RWPE1 (cell line): Measurements from ENCODE around the gene MPI.

ENCODE experiments used
- CTCF ChIA-PET: fragments of 350-600 bp; sonication (Branson Sonifier 250); formaldehyde crosslinking; extraction: SDS; loops from one replicate; lab custom pipeline; 2021; lab: Yijun Ruan, JAX
- POLR2A ChIA-PET: fragments of 400-600 bp; formaldehyde crosslinking; extraction: SDS; loops from one replicate; lab custom pipeline; 2020; ENCODE audit warnings: antibody characterized with exemption; ENCODE audit not compliant: low non-redundant PET; lab: Yijun Ruan, JAX
- DNase-seq: peaks from one replicate; pipeline ENCODE4 v3.0.0; 2012; ENCODE audit warnings: low spot score
- H3K27ac ChIP-seq: fragments of 450-650 bp; 2 replicates; pipeline ENCODE4 v1.5.1; 2017
- CTCF ChIP-seq: fragments of 450-650 bp; conservative IDR thresholded peaks from 2 replicates; pipeline ENCODE4 v1.5.1; 2017; ENCODE audit warnings: low read depth, mild to moderate bottlenecking

Gene MPI

GRCh38 chr15:74851960-74852359 is 37.9 kb upstream of the MPI start:
- no peak for TF ChIP-seq CTCF
- ChIA-PET CTCF (interaction anchor here (1.5 kb wide), 1 partner anchor 35 kb away, joined by 3 read pairs; no protein-coding TSS in a partner anchor), POLR2A (no interaction called here)
- peak overlapping the region; percentile 12; the same call in 1 of the 2 replicates for H3K27ac ChIP-seq
- DNase-seq = no peak

DNA sequence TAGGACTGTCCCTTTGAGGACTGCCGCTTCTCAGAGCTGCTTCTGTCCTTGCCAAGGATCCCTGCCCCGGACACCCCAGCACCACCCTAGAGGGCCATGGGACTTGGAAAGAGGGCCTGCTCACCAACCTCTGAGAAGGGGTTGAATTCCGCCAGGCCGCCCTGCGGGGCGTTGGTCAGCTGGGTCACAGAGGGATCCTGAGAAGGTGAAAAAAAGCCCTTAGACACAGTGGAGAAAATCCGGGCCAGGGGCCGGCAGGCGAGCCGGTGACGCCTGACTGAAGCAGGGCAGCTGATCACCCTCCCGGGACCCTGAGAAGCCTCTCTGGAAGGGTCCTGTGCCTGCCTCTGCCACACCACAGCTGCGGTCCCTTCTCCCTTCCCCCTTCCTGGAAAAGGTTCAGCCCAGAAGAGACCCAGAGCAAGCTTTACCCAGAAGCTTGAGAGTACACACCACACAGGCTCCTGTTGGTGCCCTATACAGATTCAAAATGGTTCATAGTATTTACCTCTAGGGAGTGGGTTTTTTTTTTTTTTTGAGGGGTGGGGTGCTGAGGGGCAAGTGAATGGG is 35.3 kb upstream of the MPI start:
- CTCF ChIA-PET = no interaction called here
- POLR2A ChIA-PET = interaction anchor here (0.5 kb wide), 1 partner anchor 919 kb away, joined by 3 read pairs; no protein-coding TSS in a partner anchor
- TF ChIP-seq CTCF = no peak
- no peak for DNase-seq
- H3K27ac ChIP-seq = peak overlapping the region; percentile 4; the same call in 1 of the 2 replicates

GRCh38 chr15:74855857-74856256 is 34.0 kb upstream of the MPI start:
- CTCF ChIA-PET = interaction anchor here (0.6 kb wide), 1 partner anchor 136 kb away, joined by 3 read pairs; no protein-coding TSS in a partner anchor
- DNase-seq = no peak
- H3K27ac ChIP-seq = peak overlapping the region; percentile 23
- POLR2A ChIA-PET = no interaction called here
- TF ChIP-seq CTCF = no peak

GRCh38 chr15:74856537-74856936 is 33.3 kb upstream of the MPI start:
- TF ChIP-seq CTCF = no peak
- no peak for DNase-seq
- CTCF ChIA-PET = interaction anchor here (0.6 kb wide), 2 partner anchors 39 to 53 kb away, joined by 3 to 4 read pairs; no protein-coding TSS in a partner anchor
- POLR2A ChIA-PET = no interaction called here
- H3K27ac ChIP-seq = peak overlapping the region; percentile 23

- ChIA-PET POLR2A (no interaction called here), CTCF (interaction anchor here (0.6 kb wide), 2 partner anchors 40 to 52 kb away, joined by 3 to 4 read pairs; no protein-coding TSS in a partner anchor)
- no peak overlapping the region for H3K27ac ChIP-seq
- no peak for TF ChIP-seq CTCF
- DNase-seq = no peak
Measured at GRCh38 chr15:74857082-74857655, 32.7 kb upstream of the MPI start.

GRCh38 chr15:74857671-74858368 is 32.0 kb upstream of the MPI start:
- H3K27ac ChIP-seq = no peak overlapping the region; the same call in 1 of the 2 replicates
- POLR2A ChIA-PET = no interaction called here
- no peak for DNase-seq
- CTCF ChIA-PET = interaction anchor here (0.6 kb wide), 1 partner anchor 803 kb away, joined by 4 read pairs; no protein-coding TSS in a partner anchor
- no peak for TF ChIP-seq CTCF
